Measurements from ENCODE around the gene CYP11A1.
"Not testable (repeated sequence)": the region's sequence is repeated elsewhere in the genome, so short reads cannot be mapped to it uniquely, and the experiment has no call there.

Gene CYP11A1

GRCh38 chr15:74373731-74374647 lies 6.5 kb upstream of the CYP11A1 start:
- DNase-seq = peak; percentile 87 to 96

GRCh38 chr15:74373056-74373650 lies 5.7 kb upstream of the CYP11A1 start:
- DNase-seq = peak in 1 of 2 experiments; percentile 50

DNA sequence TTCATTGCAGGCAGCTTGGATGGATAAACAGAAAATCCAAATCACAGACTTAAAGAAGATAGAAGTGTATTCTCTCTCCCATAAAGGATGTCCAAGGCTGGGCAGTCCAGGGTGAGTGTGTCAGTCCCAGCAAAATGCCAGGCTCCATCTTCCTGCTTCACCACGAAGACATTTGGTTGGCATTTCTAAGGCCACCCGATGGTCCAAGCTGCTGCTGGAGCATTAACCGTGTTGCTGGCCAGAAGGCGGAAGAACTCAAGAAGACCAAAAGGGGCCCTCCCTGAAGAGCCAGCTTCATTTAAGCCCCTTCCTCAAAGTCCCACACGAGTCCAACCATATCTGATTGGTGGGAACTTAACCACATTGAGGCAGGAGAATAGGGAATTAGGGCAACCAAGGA lies 3.0 kb upstream of the CYP11A1 start:
- no peak for DNase-seq

GRCh38 chr15:74369756-74370155 lies 2.3 kb upstream of the CYP11A1 start:
- no peak for DNase-seq

DNA sequence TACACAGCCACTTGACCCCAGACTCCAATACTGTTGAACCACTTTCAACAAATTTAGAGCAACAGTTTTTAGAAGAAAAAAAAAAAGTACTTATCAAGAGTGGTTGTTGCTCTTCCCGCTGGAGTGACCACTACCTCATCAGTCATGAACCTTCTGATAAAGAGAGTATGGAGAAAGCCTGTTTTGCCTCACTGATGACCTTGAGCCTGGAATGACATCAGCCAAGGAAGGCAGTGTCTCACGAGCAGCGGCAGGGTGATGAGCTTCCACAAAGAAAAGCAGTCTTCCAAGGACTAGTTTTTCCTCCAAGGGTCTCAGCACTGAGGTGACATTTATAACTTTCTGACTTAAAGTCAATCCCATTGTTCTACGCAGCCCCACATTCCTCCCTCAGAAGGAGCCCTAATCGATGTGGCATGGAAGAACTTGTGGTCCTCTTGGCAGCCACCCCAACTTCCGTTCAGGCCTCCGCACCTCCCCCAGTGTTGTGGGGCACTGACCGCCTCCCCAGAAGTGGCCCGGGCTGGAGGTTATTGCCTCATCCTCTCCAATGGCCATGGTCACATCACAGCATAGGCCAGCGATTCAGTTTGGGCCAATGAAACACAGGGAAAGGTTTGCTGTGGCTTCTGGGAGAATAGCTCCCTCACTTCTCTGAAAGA lies 1.8 kb upstream of the CYP11A1 start:
- no peak for DNase-seq

DNA sequence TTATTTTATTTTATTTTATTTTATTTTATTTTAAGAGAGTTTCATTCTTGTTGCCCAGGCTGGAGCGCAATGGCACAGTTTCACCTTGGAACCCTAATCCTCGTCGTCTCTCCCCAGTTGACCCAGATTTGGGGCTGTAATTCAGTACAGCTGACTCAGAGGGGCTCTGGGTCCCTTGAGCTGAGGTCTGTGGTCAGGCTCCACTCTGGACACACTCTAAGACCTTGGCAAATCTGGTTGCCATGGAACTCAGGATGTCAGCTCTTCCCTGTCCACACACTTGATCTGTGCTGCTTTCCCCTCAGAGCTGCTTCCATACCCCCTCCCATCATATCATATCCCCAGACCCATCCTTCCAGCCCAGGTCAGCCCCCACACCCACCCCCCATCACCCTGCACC lies 675 bp upstream of the CYP11A1 start:
- no peak for DNase-seq

DNA sequence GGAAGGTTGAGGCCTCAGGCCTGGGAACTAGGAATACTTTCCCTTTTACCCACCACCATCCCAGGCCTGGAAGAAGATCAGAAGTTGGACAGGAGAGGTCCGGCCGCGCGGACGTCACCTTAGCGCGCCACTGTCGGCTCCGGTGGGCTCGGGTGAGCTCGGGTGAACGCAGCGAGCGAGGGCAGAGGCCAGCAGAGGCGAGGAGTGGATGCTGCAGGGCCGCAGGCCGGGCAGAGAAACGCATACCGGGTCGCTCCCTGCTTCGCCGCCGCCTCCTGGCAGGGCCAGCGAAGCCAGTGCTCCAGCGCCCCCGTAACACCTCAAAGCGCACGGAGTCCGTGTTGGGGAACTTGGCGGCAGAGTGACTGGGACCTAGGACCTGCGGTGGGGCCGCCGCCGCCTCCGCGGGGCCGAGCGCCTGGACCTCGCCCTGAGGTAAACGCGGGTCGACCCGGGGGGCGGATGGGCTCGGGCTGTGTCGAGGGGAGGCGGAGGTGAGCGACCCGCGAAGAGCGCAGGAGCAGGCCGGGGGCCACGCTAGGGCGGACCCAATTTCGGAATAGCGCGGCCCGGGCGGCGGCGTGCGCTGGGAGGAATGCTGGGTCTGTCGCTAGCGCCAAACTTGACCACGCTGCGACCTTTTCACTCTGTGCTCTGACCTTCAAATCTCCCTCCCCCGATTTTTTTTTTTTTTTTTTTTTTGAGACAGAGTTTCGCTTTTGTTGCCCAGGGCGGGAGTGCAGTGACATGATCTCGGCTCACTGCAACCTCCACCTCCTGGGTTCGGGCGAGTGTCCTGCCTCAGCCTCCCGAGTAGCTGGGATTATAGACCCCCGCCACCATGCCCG lies 1.6 kb downstream of the CYP11A1 start:
- DNase-seq = peak in 1 of 2 experiments; percentile 29

DNA sequence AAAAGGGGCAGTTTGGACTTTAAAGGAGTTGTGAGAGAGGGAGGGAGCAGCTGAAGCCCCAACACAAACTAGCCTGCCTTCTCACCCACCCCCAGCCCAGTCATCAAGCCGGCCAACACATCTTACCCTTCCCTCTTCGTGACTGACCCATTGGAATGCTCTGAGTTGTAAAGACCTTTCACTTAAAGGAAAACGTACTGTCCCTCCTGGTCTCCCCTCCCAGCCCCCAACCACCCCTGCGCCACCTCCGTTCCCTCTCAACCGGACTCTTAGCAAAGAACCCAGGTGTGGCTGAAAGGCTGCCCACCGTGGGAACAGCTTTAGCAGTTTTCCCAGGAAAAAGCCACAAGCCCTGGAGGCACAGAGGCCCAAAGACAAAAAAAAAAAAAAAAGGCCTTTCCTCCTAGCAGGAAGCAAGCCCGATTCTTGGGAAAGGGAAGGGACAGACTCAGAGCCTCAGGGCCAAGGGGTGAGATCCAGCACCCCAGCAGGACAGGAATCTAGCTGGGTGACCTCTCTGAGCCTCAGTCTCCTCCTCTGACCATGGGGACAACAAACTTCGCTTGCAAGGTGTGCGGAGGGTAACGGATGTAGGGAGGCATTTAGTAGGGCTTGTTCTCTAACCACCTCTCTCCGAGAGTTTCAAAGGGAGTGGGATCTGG lies 2.4 kb downstream of the CYP11A1 start:
- DNase-seq = no peak

DNA sequence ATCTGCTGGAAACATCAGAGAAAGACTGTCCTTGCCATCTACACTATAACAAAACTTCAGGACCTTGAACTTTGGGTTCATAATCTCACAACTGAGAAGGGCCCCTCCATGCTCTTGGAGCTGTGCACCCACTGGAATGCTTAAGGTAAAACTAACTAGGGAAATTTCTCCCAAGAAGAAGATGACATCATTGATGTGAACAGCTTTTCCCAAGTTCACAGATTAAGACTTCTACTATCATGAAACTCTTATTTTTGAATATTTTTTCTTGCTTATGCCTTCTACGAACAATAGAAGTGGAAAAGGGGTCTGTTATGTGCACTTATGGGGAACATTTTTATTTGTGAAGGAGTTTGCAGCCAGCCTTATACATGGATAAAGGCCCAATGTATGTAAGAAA lies 5.0 kb downstream of the CYP11A1 start:
- no peak for DNase-seq

DNA sequence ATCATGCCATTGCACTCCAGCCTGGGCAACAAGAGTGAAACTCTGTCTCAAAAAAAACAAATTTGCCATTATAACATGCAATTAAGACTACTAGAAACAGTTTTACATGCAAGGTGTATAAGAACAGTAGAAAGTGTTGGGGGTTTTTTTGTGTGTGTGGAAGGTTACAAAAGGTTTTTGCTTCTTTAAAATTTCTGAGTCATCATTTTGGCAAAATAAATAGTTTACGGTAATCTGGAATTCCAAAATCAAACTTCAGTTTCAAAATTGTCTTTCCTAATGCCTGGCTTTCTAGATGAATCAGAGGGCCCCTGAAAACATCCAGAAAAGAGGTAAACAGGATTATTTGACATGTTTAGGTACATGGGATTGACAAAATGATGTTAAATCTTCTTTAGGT lies 6.6 kb downstream of the CYP11A1 start:
- DNase-seq = not testable (repeated sequence)

DNA sequence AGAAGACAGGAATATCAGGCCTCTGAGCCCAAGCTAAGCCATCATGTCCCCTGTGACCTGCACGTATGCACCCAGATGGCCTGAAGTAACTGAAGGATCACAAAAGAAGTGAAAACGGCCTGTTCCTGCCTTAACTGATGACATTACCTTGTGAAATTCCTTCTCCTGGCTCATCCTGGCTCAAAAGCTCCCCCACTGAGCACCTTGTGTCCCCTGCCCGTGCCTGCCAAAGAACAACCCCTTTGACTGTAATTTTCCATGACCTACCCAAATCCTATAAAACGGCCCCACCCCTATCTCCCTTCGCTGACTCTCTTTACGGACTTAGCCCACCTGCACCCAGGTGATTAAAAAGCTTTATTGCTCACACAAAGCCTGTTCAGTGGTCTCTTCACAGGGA lies 8.1 kb downstream of the CYP11A1 start:
- DNase-seq = not testable (repeated sequence)

DNA sequence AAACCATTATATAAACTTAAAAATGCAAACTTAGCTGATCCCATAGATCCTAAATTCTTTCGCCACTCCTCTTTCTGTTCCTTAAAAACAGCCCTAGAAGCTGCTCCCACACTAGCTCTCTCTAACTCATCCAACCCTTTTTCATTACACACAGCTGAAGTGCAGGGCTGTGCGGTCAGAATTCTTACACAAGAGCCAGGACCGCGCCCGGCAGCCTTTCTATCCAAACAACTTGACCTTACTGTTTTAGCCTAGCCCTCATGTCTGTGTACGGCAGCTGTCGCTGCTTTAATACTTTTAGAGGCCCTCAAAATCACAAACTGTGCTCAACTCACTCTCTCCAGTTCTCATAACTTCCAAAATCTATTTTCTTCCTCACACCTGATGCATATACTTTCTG lies 9.9 kb downstream of the CYP11A1 start:
- DNase-seq = not testable (repeated sequence)

GRCh38 chr15:74356050-74356449 lies 11.4 kb downstream of the CYP11A1 start:
- not testable (repeated sequence) for DNase-seq

GRCh38 chr15:74353992-74354391 lies 13.5 kb downstream of the CYP11A1 start:
- DNase-seq = not testable (repeated sequence)

DNA sequence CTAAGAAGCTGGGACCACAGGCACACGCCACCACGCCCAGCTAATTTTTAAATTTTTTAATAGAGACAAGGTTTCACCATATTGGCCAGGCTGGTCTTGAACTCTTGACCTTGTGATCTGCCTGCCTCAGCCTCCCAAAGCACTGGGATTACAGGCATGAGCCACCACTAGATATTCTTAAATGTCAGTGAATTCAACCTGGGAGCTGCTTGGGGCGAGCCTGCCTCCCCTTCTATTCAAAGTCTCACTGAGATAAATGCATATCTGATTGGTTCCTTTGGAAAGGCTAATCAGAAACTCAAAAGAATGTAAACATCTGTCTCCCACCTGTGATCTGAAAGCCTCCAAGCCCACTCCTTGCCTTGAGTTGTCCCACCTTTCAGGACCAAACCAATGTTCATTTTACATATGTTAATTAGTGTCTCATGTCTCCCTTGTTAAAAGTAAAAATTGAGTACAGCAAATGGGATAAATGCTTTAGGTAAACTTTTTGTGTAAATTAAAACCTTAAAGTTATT lies 15.0 kb downstream of the CYP11A1 start:
- no peak for DNase-seq

- no peak for DNase-seq
Measured at GRCh38 chr15:74351670-74352069, 15.8 kb downstream of the CYP11A1 start.

DNA sequence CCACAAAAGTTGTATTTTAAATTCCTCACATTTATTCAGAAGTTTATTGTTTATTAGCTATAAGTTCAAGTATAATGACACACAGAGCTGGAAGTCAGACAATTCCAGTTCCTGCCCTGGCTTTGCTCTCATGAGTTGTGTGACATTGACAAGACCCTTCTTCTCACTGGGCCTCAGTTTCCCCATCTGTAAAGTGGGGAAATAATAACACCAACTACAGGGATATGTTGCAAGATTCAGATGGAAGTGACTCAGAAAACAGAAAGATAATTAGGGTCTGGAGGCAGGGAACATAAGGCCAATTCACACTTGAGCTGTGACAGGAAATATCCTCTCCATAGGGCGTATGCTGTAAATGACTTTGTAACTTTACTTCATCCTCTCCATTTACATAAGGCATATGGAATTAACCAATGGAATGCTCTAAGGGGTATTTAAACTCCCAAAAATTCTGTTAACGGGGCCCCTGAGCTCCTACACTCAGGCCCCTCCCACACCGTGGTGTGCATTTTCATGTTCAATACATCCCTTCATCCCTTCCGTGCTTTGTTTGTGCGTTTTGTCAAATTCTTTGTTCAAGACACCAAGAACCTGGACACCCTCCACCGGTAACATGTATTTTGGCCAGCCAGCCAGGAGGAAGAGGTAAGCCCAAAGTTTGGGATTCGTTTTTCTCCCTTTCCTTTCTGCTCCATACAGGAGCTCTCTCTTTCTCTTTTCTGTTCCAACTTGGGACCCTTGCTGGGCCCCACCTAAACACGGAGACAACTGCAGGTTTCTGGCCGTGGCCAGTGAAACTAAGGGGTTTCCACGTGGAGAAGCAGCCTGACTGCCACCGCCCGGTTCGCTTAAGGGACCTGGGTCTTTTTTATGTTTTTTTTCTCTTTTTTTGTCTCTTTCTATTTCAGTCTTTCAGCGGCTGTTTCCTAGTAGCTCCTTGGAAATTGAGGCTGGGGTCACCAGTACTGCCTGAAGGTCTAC lies 16.9 kb downstream of the CYP11A1 start:
- no peak for DNase-seq

GRCh38 chr15:74349241-74349778 lies 18.1 kb downstream of the CYP11A1 start:
- no peak for DNase-seq

DNA sequence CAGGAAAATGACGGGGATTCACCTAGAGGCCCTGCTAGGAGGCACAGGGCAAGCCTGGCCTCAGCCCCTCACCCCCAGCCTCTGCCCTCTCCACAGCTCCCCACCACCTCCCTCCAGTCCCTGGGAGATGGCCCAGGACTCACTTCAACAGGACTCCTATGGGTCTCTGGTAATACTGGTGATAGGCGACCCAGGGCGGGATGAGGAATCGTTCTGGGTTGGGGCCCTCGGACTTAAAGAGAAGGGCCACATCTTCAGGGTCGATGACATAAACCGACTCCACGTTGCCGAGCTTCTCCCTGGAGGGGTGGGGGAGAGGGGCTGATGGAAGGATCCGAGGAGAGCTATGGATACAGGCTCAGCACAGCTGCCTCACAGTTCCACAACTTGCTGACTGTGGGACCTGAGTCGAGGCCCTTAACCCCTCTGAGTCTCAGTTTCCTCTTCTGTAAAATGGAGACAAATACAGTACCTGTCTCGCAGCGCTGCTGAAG lies 19.6 kb downstream of the CYP11A1 start:
- DNase-seq = no peak

DNA sequence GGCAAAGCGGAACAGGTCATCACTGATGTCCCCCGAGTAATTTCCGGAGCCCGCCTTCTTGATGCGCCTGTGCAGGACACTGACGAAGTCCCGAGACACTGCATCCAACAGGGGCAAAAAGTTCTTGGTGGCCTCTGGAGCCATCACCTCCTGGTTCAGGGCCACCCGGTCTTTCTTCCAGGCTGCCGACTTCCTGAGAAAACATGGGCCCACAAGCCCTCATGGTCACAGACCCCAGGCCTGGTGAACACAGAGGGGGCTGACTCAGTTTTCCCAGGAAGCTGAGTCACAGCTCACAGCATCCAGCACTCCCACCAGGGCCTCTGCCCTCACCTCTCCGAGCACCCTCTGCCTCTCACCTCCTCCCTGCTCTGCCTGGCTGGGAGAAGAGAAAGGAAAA lies 22.4 kb downstream of the CYP11A1 start:
- no peak for DNase-seq

Data from NCI-H526 (cell line).